ENCODE data around the gene RGS9. TPM values are rescaled to one million over a fixed set of nuclear protein-coding genes. Genes with fewer than 3 reads are reported as not detected.
A peak's percentile ranks its signal among the peaks of the same experiment; 100 is the strongest.

RGS9 gene
- total and polyA plus RNA-seq, 2 donors (not counting 1 experiment from before 2014, with no cell fraction given), result 1.6 to 1.7 TPM

GRCh38 chr17:65139101-65139764, 2.1 kb downstream of the RGS9 start:
- Histone ChIP-seq H3K4me2 (ENCODE audit: extremely low read depth, insufficient read depth, low read length) (no peak overlapping the region), H4K20me1 (ENCODE audit: control insufficient read depth, extremely low read depth, insufficient read depth, low read length) (no peaks in the 10 kb centered on the region), H3K36me3 (ENCODE audit: control insufficient read depth, insufficient read depth, low read length) (no peaks in the 10 kb centered on the region), H3K9ac (ENCODE audit: insufficient read depth, low read length) (no peak overlapping the region), H3K27me3 (ENCODE audit: control insufficient read depth, insufficient read depth, low read length) (peaks cover 15% of the 10 kb centered on the region), H3K4me1 (ENCODE audit: control insufficient read depth, extremely low read depth, insufficient read depth, low read length) (no peaks in the 10 kb centered on the region), H3K9me3 (ENCODE audit: control insufficient read depth, insufficient read depth, low read depth, low read length) (no peaks in the 10 kb centered on the region), H3K27ac (ENCODE audit: insufficient read depth, low read length) (no peak overlapping the region), H3K4me3 (replicated peaks in 1 of 4; ENCODE audit: control extremely low read depth in 1 of 4, insufficient read depth in 1 of 4, low read depth in 3 of 4, low read length in 4 of 4) (no peak overlapping the region), H3K79me2 (ENCODE audit: control insufficient read depth, insufficient read depth, low read length) (no peaks in the 10 kb centered on the region), H2AFZ (ENCODE audit: low read length) (no peak overlapping the region)
- TF ChIP-seq EZH2 (IDR thresholded peaks at IDR 0.05; ENCODE audit: low read length, missing control alignments), result no peak
- TF ChIP-seq CTCF (conservative IDR thresholded peaks at IDR 0.05 in 1 of 2, IDR thresholded peaks at IDR 0.05 in 1 of 2; ENCODE audit: low read depth in 1 of 2, low read length in 2 of 2), result no peak
- no peak for DNase-seq (ENCODE audit: low read depth in 2 of 2)

- Histone ChIP-seq H3K36me3 (ENCODE audit: control insufficient read depth, insufficient read depth, low read length) (no peaks in the 10 kb centered on the region), H3K4me3 (replicated peaks in 1 of 4; ENCODE audit: control extremely low read depth in 1 of 4, insufficient read depth in 1 of 4, low read depth in 3 of 4, low read length in 4 of 4) (no peak overlapping the region), H3K27me3 (ENCODE audit: control insufficient read depth, insufficient read depth, low read length) (peaks cover 17% of the 10 kb centered on the region), H3K4me2 (ENCODE audit: extremely low read depth, insufficient read depth, low read length) (no peak overlapping the region), H2AFZ (ENCODE audit: low read length) (no peak overlapping the region), H4K20me1 (ENCODE audit: control insufficient read depth, extremely low read depth, insufficient read depth, low read length) (no peaks in the 10 kb centered on the region), H3K9ac (ENCODE audit: insufficient read depth, low read length) (no peak overlapping the region), H3K4me1 (ENCODE audit: control insufficient read depth, extremely low read depth, insufficient read depth, low read length) (no peaks in the 10 kb centered on the region), H3K27ac (ENCODE audit: insufficient read depth, low read length) (no peak overlapping the region), H3K9me3 (ENCODE audit: control insufficient read depth, insufficient read depth, low read depth, low read length) (no peaks in the 10 kb centered on the region), H3K79me2 (ENCODE audit: control insufficient read depth, insufficient read depth, low read length) (no peaks in the 10 kb centered on the region)
- TF ChIP-seq CTCF (conservative IDR thresholded peaks at IDR 0.05 in 1 of 2, IDR thresholded peaks at IDR 0.05 in 1 of 2; ENCODE audit: low read depth in 1 of 2, low read length in 2 of 2) (no peak), EZH2 (IDR thresholded peaks at IDR 0.05; ENCODE audit: low read length, missing control alignments) (no peak)
- no peak for DNase-seq (ENCODE audit: low read depth in 2 of 2)
Observed at GRCh38 chr17:65142247-65142646, 5.1 kb downstream of the RGS9 start.

- Histone ChIP-seq H3K9ac (ENCODE audit: insufficient read depth, low read length) (no peak overlapping the region), H3K9me3 (ENCODE audit: control insufficient read depth, insufficient read depth, low read depth, low read length) (no peaks in the 10 kb centered on the region), H3K36me3 (ENCODE audit: control insufficient read depth, insufficient read depth, low read length) (no peaks in the 10 kb centered on the region), H3K4me1 (ENCODE audit: control insufficient read depth, extremely low read depth, insufficient read depth, low read length) (no peaks in the 10 kb centered on the region), H3K4me3 (replicated peaks in 1 of 4; ENCODE audit: control extremely low read depth in 1 of 4, insufficient read depth in 1 of 4, low read depth in 3 of 4, low read length in 4 of 4) (no peak overlapping the region), H3K4me2 (ENCODE audit: extremely low read depth, insufficient read depth, low read length) (no peak overlapping the region), H3K27me3 (ENCODE audit: control insufficient read depth, insufficient read depth, low read length) (peaks cover 13% of the 10 kb centered on the region), H4K20me1 (ENCODE audit: control insufficient read depth, extremely low read depth, insufficient read depth, low read length) (no peaks in the 10 kb centered on the region), H2AFZ (ENCODE audit: low read length) (no peak overlapping the region), H3K27ac (ENCODE audit: insufficient read depth, low read length) (no peak overlapping the region), H3K79me2 (ENCODE audit: control insufficient read depth, insufficient read depth, low read length) (no peaks in the 10 kb centered on the region)
- DNase-seq (ENCODE audit: low read depth in 2 of 2), result peak in 1 of 2 donors; percentile 32
- TF ChIP-seq EZH2 (IDR thresholded peaks at IDR 0.05; ENCODE audit: low read length, missing control alignments) (no peak), CTCF (conservative IDR thresholded peaks at IDR 0.05 in 1 of 2, IDR thresholded peaks at IDR 0.05 in 1 of 2; ENCODE audit: low read depth in 1 of 2, low read length in 2 of 2) (no peak)
Observed at GRCh38 chr17:65143889-65144604, 6.9 kb downstream of the RGS9 start.

Data from fibroblast of lung (primary cell).